GM12865 (cell line): ENCODE measurements around the gene ZFP82.

Experiments used
- DNase-seq: peaks from one replicate; pipeline ENCODE4 v3.0.0; 2010; ENCODE audit warnings: low read depth
- H3K4me3 ChIP-seq: 2 replicates; pipeline ENCODE4 v1.5.1; 2011; ENCODE audit warnings: mild to moderate bottlenecking, low read depth, low read length, control low read depth
- TF ChIP-seq, protein P1 (sequence below): IDR thresholded peaks from 2 replicates; pipeline ENCODE4 v1.5.1; 2011; ENCODE audit warnings: low read length, control low read depth, low read depth, inconsistent platforms; ENCODE audit not compliant: insufficient read depth; ENCODE audit errors: missing control alignments

The ZFP82 gene

GRCh38 chr19:36418287-36419001, at the start of gene ZFP82:
Gene ZFP82, minus strand, starts transcription at chr19:36418644. Its CDS starts 8,855 bp downstream, at chr19:36409789.
- TF ChIP-seq, protein P1, sequence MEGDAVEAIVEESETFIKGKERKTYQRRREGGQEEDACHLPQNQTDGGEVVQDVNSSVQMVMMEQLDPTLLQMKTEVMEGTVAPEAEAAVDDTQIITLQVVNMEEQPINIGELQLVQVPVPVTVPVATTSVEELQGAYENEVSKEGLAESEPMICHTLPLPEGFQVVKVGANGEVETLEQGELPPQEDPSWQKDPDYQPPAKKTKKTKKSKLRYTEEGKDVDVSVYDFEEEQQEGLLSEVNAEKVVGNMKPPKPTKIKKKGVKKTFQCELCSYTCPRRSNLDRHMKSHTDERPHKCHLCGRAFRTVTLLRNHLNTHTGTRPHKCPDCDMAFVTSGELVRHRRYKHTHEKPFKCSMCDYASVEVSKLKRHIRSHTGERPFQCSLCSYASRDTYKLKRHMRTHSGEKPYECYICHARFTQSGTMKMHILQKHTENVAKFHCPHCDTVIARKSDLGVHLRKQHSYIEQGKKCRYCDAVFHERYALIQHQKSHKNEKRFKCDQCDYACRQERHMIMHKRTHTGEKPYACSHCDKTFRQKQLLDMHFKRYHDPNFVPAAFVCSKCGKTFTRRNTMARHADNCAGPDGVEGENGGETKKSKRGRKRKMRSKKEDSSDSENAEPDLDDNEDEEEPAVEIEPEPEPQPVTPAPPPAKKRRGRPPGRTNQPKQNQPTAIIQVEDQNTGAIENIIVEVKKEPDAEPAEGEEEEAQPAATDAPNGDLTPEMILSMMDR: no peak
- peak within 1 kb of the TSS; percentile 71 for H3K4me3 ChIP-seq
- DNase-seq: peak; percentile 93

DNA sequence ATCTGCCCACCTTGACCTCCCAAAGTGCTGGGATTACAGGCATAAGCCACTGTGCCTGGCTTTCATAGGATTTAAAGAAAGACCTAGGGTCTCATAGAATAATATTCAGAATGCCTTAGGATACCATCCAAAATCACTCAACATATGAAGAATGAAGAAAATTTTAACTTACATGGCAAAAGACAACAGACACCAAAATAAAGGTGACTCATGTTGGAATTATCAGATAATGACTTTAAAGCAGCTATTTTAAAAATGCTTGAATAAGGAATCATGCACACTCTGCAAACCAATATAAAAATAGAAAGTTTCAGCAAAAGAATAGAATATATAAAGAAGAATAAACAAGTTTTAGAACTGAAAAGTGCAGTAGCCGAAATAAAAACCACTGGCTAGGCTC, 41.6 kb upstream of the ZFP82 start:
- no peak overlapping the region for H3K4me3 ChIP-seq
- no peak for DNase-seq
- TF ChIP-seq, protein P1: no peak

- TF ChIP-seq, protein P1: no peak
- H3K4me3 ChIP-seq: no peak overlapping the region
- DNase-seq: no peak
Measured at GRCh38 chr19:36456831-36457230, 38.4 kb upstream of the ZFP82 start.

DNA sequence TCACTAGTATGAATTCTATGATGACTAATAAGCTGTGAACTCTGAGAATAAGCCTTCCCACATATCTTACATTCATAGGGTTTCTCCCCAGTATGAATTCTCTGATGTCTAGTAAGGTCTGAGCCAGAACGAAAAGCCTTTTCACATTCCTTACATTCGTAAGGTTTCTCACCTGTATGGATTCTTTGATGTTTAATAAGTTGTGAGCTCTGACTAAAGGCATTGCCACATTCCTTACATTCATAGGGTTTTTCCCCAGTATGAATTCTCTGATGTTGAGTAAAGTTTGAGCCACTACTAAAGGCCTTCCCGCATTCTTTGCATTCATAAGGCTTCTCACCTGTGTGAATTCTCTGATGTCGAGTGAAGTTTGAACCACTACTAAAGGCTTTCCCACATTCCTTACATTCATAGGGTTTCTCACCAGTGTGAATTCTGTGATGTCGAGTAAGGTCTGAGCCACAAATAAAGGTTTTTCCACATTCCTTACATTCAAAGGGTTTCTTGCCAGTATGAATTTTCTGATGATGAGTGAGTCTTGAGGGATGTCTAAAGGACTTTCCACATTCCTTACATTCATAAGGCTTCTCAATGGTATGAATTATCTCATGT, 30.7 kb upstream of the ZFP82 start:
- TF ChIP-seq, protein P1: no peak
- DNase-seq: no peak
- H3K4me3 ChIP-seq: no peak overlapping the region

GRCh38 chr19:36441339-36441738, 22.9 kb upstream of the ZFP82 start:
- no peak overlapping the region for H3K4me3 ChIP-seq
- DNase-seq: no peak
- TF ChIP-seq, protein P1: no peak

DNA sequence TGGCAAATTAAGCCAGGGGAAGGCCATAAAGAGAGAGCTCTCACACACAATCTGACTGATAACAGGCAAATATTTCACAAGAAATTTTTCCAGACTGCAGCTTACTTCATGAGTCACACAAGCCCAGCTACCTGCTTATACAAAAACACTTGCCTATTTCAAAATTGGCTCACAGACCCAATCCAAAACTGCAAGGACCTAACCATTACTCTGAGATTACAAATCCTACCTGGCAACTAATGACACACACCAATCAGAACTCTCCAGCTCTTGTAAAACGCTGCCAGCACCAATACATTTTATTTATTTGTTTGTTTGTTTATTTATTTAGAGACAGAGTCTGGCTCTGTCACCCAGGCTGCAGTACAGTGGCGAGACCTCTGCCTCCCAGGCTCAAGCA, 18.1 kb upstream of the ZFP82 start:
- peak; percentile 26 for DNase-seq
- TF ChIP-seq, protein P1: no peak
- H3K4me3 ChIP-seq: no peak overlapping the region
